Measurements from ENCODE around the gene CHST1.

Gene CHST1

DNA sequence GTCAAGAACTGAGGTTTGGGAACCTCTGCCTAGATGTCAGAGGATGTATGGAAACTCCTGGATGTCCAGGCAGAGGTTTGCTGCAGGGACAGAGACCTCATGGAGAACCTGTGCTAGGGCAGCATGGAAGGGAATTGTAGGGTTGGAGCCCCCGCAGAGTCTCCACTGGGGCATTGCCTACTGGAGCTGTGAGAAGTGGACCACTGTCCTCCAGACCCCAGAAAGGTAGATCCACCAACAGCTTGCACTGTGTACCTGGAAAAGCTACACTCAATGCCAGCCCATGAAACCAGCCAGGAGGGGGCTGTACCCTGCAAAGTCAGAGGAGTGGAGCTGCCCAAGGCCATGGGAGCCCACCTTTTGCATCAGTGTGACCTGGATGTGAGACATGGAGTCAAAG, 29.5 kb downstream of the CHST1 start:
- H3K27me3 ChIP-seq, result no peaks in the 10 kb centered on the region

GRCh38 chr11:45625611-45626010, 39.8 kb downstream of the CHST1 start:
- TF ChIP-seq, protein P1, sequence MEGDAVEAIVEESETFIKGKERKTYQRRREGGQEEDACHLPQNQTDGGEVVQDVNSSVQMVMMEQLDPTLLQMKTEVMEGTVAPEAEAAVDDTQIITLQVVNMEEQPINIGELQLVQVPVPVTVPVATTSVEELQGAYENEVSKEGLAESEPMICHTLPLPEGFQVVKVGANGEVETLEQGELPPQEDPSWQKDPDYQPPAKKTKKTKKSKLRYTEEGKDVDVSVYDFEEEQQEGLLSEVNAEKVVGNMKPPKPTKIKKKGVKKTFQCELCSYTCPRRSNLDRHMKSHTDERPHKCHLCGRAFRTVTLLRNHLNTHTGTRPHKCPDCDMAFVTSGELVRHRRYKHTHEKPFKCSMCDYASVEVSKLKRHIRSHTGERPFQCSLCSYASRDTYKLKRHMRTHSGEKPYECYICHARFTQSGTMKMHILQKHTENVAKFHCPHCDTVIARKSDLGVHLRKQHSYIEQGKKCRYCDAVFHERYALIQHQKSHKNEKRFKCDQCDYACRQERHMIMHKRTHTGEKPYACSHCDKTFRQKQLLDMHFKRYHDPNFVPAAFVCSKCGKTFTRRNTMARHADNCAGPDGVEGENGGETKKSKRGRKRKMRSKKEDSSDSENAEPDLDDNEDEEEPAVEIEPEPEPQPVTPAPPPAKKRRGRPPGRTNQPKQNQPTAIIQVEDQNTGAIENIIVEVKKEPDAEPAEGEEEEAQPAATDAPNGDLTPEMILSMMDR (IDR thresholded peaks at IDR 0.05; ENCODE audit: low read depth, low read length), result no peak
- H3K4me1 ChIP-seq, result no peaks in the 10 kb centered on the region
- H3K27me3 ChIP-seq, result no peaks in the 10 kb centered on the region
- no peak overlapping the region for H3K4me3 ChIP-seq (ENCODE audit: low read depth, low read length)
- H3K9me3 ChIP-seq, result no peaks in the 10 kb centered on the region
- no peak for DNase-seq
- H3K36me3 ChIP-seq, result no peaks in the 10 kb centered on the region

More for the DNA sequence above, 29.5 kb downstream of the CHST1 start:
- DNase-seq, result no peak
- H3K4me1 ChIP-seq, result no peaks in the 10 kb centered on the region
- TF ChIP-seq, protein P1 (IDR thresholded peaks at IDR 0.05; ENCODE audit: low read depth, low read length), result no peak
- no peaks in the 10 kb centered on the region for H3K9me3 ChIP-seq
- no peaks in the 10 kb centered on the region for H3K36me3 ChIP-seq
- H3K4me3 ChIP-seq (ENCODE audit: low read depth, low read length), result no peak overlapping the region

GRCh38 chr11:45624095-45624494, 41.3 kb downstream of the CHST1 start:
- Histone ChIP-seq H3K27me3 (no peaks in the 10 kb centered on the region), H3K4me1 (no peaks in the 10 kb centered on the region)
- TF ChIP-seq, protein P1 (IDR thresholded peaks at IDR 0.05; ENCODE audit: low read depth, low read length), result no peak

DNA sequence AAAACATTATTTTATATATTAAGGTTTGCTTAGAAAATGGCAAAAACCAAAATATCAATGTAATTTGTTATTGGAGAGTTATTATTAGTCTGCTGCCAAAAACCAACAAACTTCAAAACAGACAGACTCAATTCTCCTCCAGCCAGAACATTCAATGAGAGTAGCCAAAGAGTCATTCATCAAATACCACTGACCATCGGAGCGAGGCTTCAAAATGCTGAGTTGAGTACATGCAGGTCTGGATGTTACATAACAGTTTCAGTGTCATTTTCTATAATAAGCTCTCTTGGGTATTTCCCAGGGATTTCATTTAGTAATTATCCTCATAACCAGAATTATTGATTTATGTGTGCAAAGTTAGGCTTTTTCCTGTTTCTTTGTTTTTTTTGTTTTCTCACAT, 42.6 kb downstream of the CHST1 start:
- Histone ChIP-seq H3K4me1 (no peaks in the 10 kb centered on the region), H3K9me3 (no peaks in the 10 kb centered on the region), H3K4me3 (ENCODE audit: low read depth, low read length) (no peak overlapping the region), H3K36me3 (no peaks in the 10 kb centered on the region), H3K27me3 (no peaks in the 10 kb centered on the region)
- no peak for DNase-seq
- TF ChIP-seq, protein P1 (IDR thresholded peaks at IDR 0.05; ENCODE audit: low read depth, low read length), result no peak

More at GRCh38 chr11:45624095-45624494, 41.3 kb downstream of the CHST1 start:
- H3K4me3 ChIP-seq (ENCODE audit: low read depth, low read length), result no peak overlapping the region
- no peaks in the 10 kb centered on the region for H3K36me3 ChIP-seq
- H3K9me3 ChIP-seq, result no peaks in the 10 kb centered on the region
- no peak for DNase-seq

DNA sequence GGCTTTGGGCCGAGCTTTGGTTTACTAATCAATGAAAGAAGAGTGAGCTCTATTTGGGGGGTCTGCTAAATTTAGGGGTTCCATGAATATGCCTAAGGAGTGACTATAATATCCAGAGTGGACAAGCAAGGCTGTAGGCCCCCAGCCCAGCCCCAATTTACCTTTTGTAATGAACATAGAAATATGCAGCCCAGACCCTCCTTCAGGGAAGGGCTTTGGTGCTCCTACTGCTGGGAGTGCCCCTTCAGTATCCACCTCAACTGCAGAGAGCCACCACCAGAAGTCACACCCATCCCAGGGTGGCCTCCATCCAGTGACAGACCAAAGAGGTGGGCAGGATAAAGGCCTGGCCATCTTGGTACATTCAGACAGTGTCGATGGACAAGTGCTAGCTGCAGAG, 43.1 kb downstream of the CHST1 start:
- no peaks in the 10 kb centered on the region for H3K4me1 ChIP-seq
- H3K4me3 ChIP-seq (ENCODE audit: low read depth, low read length), result no peak overlapping the region
- TF ChIP-seq, protein P1 (IDR thresholded peaks at IDR 0.05; ENCODE audit: low read depth, low read length), result no peak
- no peaks in the 10 kb centered on the region for H3K27me3 ChIP-seq
- DNase-seq, result no peak
- no peaks in the 10 kb centered on the region for H3K36me3 ChIP-seq
- no peaks in the 10 kb centered on the region for H3K9me3 ChIP-seq

- Histone ChIP-seq H3K27me3 (no peaks in the 10 kb centered on the region), H3K4me3 (ENCODE audit: low read depth, low read length) (no peak overlapping the region), H3K36me3 (no peaks in the 10 kb centered on the region), H3K9me3 (no peaks in the 10 kb centered on the region), H3K4me1 (no peaks in the 10 kb centered on the region)
- DNase-seq, result no peak
- TF ChIP-seq, protein P1 (IDR thresholded peaks at IDR 0.05; ENCODE audit: low read depth, low read length), result no peak
Observed at GRCh38 chr11:45621588-45621987, 43.8 kb downstream of the CHST1 start.

Measured in BE2C (cell line).